GM19025 (cell line): ENCODE measurements around the gene ERI3.

Source experiments
- ATAC-seq: cut with Tn5 transposase; IDR thresholded peaks from one replicate; pipeline ENCODE4 v1.9.1; 2021; ENCODE audit warnings: mild to moderate bottlenecking, low read depth, moderate library complexity; ENCODE audit not compliant: unreplicated experiment

The ERI3 gene

GRCh38 chr1:44263568-44264450 is 91.2 kb downstream of the ERI3 start:
- ATAC-seq, result no peak

- ATAC-seq, result no peak
Measured at GRCh38 chr1:44262816-44263567, 92.1 kb downstream of the ERI3 start.

- ATAC-seq, result no peak
Measured at GRCh38 chr1:44262414-44262813, 92.6 kb downstream of the ERI3 start.

DNA sequence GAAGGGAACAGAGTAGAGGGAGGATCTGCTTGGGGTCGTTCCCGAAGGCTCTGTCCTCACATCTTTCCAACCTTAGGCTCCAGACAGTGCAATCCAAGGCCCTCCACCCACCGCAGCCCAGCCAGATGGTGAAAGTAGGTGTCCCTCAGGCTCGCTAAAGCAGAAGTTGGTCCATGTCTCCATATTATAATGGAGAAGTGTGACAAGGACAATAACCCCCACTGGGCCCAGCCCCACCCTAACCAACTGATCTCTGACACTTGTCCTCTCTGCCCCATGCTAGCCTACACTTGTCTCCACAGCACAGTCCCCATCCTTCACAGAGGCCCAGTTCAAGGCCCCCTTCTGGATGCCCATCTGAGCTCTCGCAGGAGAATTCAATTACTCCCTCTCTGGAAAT is 93.1 kb downstream of the ERI3 start:
- ATAC-seq, result no peak

- no peak for ATAC-seq
Measured at GRCh38 chr1:44261171-44261817, 93.8 kb downstream of the ERI3 start.

DNA sequence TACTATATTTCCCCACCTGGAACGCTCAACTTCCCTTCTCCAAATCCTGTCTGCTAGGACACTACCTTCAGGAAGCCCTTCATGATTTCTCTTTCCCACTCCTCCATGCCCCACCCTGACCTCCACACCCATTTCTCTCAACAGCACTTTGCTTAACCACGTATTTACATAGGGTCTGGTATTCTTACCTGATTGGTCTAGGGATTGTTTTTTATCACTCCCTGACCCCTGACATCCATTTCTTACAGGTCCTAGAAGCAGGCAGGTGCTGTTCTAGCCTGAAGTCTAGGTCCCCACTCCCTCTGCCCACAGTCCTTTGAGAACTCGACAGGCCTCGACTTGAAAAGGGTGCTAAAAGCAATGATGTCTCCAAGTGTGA is 94.3 kb downstream of the ERI3 start:
- no peak for ATAC-seq

- ATAC-seq, result no peak
Measured at GRCh38 chr1:44259090-44259489, 96.0 kb downstream of the ERI3 start.

DNA sequence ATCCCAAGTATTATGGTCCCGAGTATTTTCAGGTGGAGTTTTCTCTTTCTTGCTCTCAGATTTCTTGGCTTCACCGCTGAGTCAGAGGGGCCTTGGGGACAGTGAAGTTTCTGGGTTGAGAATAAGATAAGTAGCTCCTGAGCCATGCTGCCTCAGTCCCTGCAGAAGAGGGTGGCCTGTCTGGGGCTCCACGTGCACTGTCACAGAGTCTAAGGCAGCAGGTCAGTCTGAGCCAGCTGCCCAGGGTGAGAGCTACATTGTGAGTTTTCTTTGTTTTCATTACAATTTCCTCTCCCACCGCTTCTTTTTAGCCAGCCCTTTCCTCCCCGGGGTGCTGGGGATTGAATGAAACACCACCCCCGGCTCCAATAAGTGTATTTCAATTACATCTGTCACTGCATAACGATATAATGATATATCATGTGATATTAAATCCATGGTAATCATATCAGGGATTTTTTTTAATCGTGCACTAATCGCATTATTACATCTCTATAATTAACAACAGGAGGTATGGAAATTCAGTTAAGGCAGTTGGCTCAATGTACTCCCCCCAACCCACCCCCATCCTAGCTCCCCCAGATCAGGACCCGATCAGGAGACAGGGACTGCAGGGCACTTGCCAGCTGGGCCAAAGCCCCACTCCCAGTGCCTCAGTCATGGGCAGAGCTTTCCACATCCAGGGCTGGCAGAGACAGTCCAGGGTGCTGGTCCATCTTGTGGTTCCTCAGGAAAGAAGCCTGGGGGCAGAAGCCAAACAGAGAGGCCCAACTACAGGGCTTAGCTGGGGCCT is 98.1 kb downstream of the ERI3 start:
- ATAC-seq, result no peak

DNA sequence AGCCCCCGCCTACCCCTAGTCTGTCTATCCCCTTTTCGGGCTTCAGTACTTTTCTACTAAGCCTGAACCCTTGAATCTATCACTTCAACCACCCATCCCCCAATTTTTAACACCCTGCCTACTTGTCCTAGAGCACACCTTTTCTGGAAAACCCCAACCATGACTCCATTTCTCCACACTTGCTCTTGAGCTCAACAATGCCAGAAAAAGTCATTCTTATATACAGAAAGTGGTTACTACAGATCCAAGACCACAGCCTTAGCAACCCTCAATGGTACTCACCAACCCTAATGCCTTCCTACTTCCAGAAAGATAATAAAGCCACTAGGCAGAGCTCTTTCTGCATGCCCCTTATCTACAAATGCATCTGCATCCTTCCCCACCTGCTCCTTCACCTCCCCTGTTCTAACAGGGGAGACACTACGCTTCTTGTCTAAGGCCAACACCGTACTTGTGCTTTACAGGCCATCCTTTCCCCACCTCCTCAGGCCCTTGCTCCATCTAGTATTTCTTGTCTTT is 100.6 kb downstream of the ERI3 start:
- no peak for ATAC-seq

- no peak for ATAC-seq
Measured at GRCh38 chr1:44251989-44252671, 102.9 kb downstream of the ERI3 start.

- ATAC-seq, result no peak
Measured at GRCh38 chr1:44251486-44251885, 103.6 kb downstream of the ERI3 start.

GRCh38 chr1:44250068-44250781 is 104.8 kb downstream of the ERI3 start:
- no peak for ATAC-seq

DNA sequence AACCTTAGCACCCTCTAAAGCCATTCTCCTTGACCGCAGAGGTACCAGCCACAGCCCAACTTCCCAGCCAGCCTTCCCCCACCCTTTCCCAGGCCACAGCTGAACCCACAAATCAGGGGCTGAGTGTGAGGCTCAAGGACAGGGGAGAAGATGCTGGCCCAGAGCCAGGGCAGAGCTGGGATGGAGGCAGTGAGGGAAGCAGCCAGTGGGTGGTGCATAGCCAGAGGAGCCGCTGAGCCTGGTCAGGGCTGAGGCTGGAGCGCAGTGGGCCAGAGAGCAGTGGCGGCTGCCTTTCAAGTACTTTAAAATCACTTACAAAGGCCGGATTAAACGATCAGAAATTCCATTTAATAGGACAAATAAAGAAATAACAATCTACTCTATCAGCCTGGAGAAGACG is 105.5 kb downstream of the ERI3 start:
- no peak for ATAC-seq

DNA sequence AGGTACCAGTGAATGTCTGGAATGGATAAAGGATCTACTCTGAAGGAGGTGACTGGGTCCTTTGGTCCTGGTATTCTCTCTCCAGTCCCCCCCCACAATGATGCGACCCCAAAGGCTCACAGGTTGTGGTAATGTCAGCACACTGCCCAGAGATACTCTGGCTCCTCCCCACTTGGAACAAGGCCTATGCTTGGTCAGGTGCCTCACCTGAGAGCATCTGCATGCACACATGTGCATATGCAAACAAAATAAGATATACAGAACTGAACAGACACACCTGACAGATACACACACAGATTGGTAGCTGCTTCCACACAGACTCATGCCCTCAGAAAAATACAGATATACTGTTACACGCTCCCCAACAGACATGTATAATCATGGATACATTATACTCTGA is 108.3 kb downstream of the ERI3 start:
- ATAC-seq, result no peak

DNA sequence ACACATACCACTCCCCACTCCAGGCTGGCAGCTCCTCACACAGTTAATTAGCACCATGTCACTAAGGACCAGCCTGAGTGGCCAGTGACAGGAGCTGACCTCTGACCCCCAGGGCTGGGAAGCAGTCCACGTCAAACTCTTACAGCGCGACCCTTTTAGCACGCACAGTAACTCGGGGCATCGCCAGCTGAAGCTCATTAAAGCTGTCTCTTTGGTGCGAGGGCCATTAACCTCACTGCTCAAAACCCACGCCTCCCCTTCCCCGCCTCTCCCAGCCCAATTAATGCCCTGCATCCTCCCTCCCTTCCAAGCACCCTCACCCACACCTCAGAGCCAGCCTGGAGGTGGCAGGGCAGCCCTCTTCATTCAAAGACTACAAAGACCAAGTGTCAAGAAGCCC is 110.1 kb downstream of the ERI3 start:
- ATAC-seq, result no peak

DNA sequence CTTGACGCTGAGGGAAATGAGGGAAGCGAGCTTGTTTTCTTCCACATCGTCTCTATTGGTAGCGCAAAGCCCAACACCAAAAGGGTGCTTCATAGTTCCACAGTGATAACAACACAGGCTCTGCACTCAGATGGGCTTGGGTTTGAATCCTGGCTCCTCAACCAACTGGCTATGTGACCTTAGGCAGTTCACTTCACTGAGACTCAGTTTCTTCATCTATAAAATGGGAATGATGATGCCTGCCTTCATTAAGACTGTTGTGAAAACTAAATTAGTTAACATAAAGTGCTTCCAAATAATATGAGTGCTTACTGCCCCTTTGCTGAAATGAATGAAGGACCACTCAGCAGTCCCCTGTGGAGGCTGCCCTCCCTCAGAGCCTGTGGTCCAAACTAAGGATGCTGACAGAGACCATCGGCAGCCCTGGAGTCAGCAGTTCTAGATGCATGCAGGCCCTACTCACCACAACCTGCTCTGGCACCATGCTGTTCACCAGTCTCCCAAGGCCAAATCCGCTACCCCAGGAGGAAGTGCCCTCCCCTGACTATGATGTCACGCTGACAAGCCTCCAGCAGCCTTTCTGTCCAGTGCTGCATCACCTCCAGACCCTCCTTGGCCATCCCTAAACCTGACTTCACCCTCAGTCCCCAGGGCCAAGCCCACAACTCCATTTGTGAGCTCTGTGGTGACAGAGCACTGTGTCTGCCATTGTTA is 111.1 kb downstream of the ERI3 start:
- no peak for ATAC-seq

GRCh38 chr1:44242746-44243145 is 112.3 kb downstream of the ERI3 start:
- no peak for ATAC-seq

- ATAC-seq, result no peak
Measured at GRCh38 chr1:44240802-44241671, 114.0 kb downstream of the ERI3 start.
